GM19035 (cell line): ENCODE data around the gene GTF2A1.

ENCODE experiments used
- ATAC-seq: cut with Tn5 transposase; IDR thresholded peaks from one replicate; pipeline ENCODE4 v1.9.1; 2021; ENCODE audit not compliant: unreplicated experiment

Gene GTF2A1

GRCh38 chr14:81143793-81144192 is 77.0 kb downstream of the GTF2A1 start:
- no peak for ATAC-seq

- no peak for ATAC-seq
These were observed 79.3 kb downstream of the GTF2A1 start for GRCh38 chr14:81141426-81141825.

- ATAC-seq, result no peak
These were observed 82.3 kb downstream of the GTF2A1 start for GRCh38 chr14:81138429-81138828.

- no peak for ATAC-seq
These were observed 83.4 kb downstream of the GTF2A1 start for GRCh38 chr14:81137316-81137715.

GRCh38 chr14:81133400-81133799 is 87.4 kb downstream of the GTF2A1 start:
- ATAC-seq, result no peak

GRCh38 chr14:81132468-81132867 is 88.3 kb downstream of the GTF2A1 start:
- ATAC-seq, result no peak

- no peak for ATAC-seq
These were observed 91.5 kb downstream of the GTF2A1 start for GRCh38 chr14:81129242-81129641.

GRCh38 chr14:81127785-81128184 is 93.0 kb downstream of the GTF2A1 start:
- no peak for ATAC-seq

- no peak for ATAC-seq
These were observed 95.2 kb downstream of the GTF2A1 start for GRCh38 chr14:81125536-81125935.
